HG03571 (cell line): Measurements from ENCODE around the gene ACSL5.

Source experiments
- ATAC-seq: cut with Tn5 transposase; IDR thresholded peaks from one replicate; pipeline ENCODE4 v1.9.1; 2021; ENCODE audit not compliant: unreplicated experiment

The ACSL5 gene

GRCh38 chr10:112373912-112374338 is at the start of gene ACSL5:
ACSL5 (plus strand) TSS chr10:112374116; CDS start chr10:112394947, 20,831 bp downstream.
- ATAC-seq = no peak

- ATAC-seq = no peak
These were observed 46.2 kb upstream of the ACSL5 start for GRCh38 chr10:112327678-112328077.

GRCh38 chr10:112330162-112330561 is 43.8 kb upstream of the ACSL5 start:
- no peak for ATAC-seq

GRCh38 chr10:112330607-112331160 is 43.2 kb upstream of the ACSL5 start:
- ATAC-seq = no peak

- ATAC-seq = no peak
These were observed 41.9 kb upstream of the ACSL5 start for GRCh38 chr10:112332022-112332421.

GRCh38 chr10:112332509-112333228 is 41.2 kb upstream of the ACSL5 start:
- no peak for ATAC-seq

GRCh38 chr10:112333452-112333851 is 40.5 kb upstream of the ACSL5 start:
- no peak for ATAC-seq

GRCh38 chr10:112335111-112335867 is 38.6 kb upstream of the ACSL5 start:
- no peak for ATAC-seq

GRCh38 chr10:112335868-112336265 is 38.0 kb upstream of the ACSL5 start:
- no peak for ATAC-seq

GRCh38 chr10:112336556-112337201 is 37.2 kb upstream of the ACSL5 start:
- ATAC-seq = no peak

GRCh38 chr10:112338957-112339356 is 35.0 kb upstream of the ACSL5 start:
- ATAC-seq = no peak

GRCh38 chr10:112340601-112341000 is 33.3 kb upstream of the ACSL5 start:
- no peak for ATAC-seq

GRCh38 chr10:112343056-112343806 is 30.7 kb upstream of the ACSL5 start:
- no peak for ATAC-seq

GRCh38 chr10:112344261-112344660 is 29.7 kb upstream of the ACSL5 start:
- ATAC-seq = no peak

GRCh38 chr10:112345202-112345601 is 28.7 kb upstream of the ACSL5 start:
- ATAC-seq = no peak

- ATAC-seq = no peak
These were observed 28.2 kb upstream of the ACSL5 start for GRCh38 chr10:112345743-112346142.

GRCh38 chr10:112346774-112347173 is 27.1 kb upstream of the ACSL5 start:
- ATAC-seq = no peak

GRCh38 chr10:112347709-112348671 is 25.9 kb upstream of the ACSL5 start:
- no peak for ATAC-seq

- no peak for ATAC-seq
These were observed 25.2 kb upstream of the ACSL5 start for GRCh38 chr10:112348759-112349158.
